Stomach (tissue), 9 donors: ENCODE measurements around the gene C2orf69. TPM values are rescaled to one million over a fixed set of nuclear protein-coding genes. Genes with fewer than 3 reads are reported as not detected.

Experiments
- DNase-seq, 2 donors: peaks; one replicate each; pipeline versions ENCODE4 v3.0.0 to v3.0.0-alpha.2; 2013 to 2019
- H3K27ac ChIP-seq, 5 donors: fragments of 200-600 bp in 4 of 5; sonication (generic) in 4 of 5; one replicate each; pipeline ENCODE4 v1.5.1; 2013 to 2019; ENCODE audit warnings: mild to moderate bottlenecking in 1 of 5, moderate library complexity in 1 of 5
- H3K27me3 ChIP-seq, 3 donors: fragments of 200-600 bp; sonication (generic); one replicate each; pipeline ENCODE4 v1.5.1; 2017 to 2019; ENCODE audit warnings: mixed run types in 1 of 3
- H3K36me3 ChIP-seq, 4 donors: fragments of 200-600 bp; sonication (generic); 1 replicate in 3 of 4; 2 replicates in 1 of 4; pipeline ENCODE4 v1.5.1; 2016 to 2019
- H3K4me1 ChIP-seq, 4 donors: fragments of 200-600 bp; sonication (generic); one replicate each; pipeline ENCODE4 v1.5.1; 2016 to 2019
- H3K4me3 ChIP-seq, 4 donors: fragments of 200-600 bp; sonication (generic) in 3 of 4; one replicate each; pipeline ENCODE4 v1.5.1; 2016 to 2019; ENCODE audit warnings: mild to moderate bottlenecking in 1 of 4
- H3K9me3 ChIP-seq, 4 donors: fragments of 200-600 bp; sonication (generic); one replicate each; pipeline ENCODE4 v1.5.1; 2016 to 2019
- CTCF ChIP-seq, 7 experiments: fragments of 450-650 bp in 4 of 7; fragments of 200-600 bp in 3 of 7; sonication (generic) in 3 of 7; IDR thresholded peaks; one replicate each; pipeline ENCODE4 v1.5.1; 2016 to 2019; ENCODE audit warnings: antibody characterized with exemption in 7 of 7, control low read depth in 2 of 7, mild to moderate bottlenecking in 1 of 7
- EP300 ChIP-seq: sonication (generic); formaldehyde crosslinking; IDR thresholded peaks from one replicate; pipeline ENCODE4 v1.6.1; 2017; ENCODE audit warnings: antibody characterized with exemption
- POLR2A ChIP-seq, 4 donors: fragments of 450-650 bp; IDR thresholded peaks; one replicate each; pipeline ENCODE4 v1.6.1; 2016; ENCODE audit warnings: antibody characterized with exemption in 4 of 4, control low read depth in 2 of 4, mild to moderate bottlenecking in 1 of 4, moderate library complexity in 1 of 4
- POLR2AphosphoS5 ChIP-seq, 3 donors: sonication (generic); formaldehyde crosslinking; IDR thresholded peaks; one replicate each; pipeline ENCODE4 v1.6.1; 2016; ENCODE audit warnings: antibody characterized with exemption in 3 of 3
- WGBS, 5 donors: extraction: QIAGEN DNeasy Blood & Tissue Kit in 3 of 5; methylation state at CpG; one replicate each; pipeline versions ENCODE4 v1.1.5 to v1.1.7; 2013 to 2018; 5-methylcytosine and 5-hydroxymethylcytosine counted together
- intact Hi-C: fragments of 100-400 bp; cut with DNase I; formaldehyde crosslinking; loops from one replicate; pipeline ENCODE4 v1.15.1; 2023; ENCODE audit warnings: low total_unique reads
- polyA plus RNA-seq, 3 donors: library from polyadenylated mRNA; stranded (reverse); fragments of 200-250 nt; gene quantifications; one replicate each; pipeline ENCODE4 v1.2.3, GENCODE V29; 2013
- total RNA-seq, 5 donors: library from RNA; depleted of rRNA; stranded (reverse); fragments of >200 nt; gene quantifications; one replicate each; pipeline versions ENCODE4 v1.1.0 to v1.2.3, GENCODE V29; 2014 to 2016
- donor health status: healthy with polysubstance abuse.
- donor health status: Bipolar disorder and iron deficiency.
- donor health status: healthy.

Gene C2orf69
- total and polyA plus RNA-seq, 8 donors = 2.0 to 29.8 (median 7.3) TPM

GRCh38 chr2:199936554-199936953 lies 25.5 kb downstream of the C2orf69 start:
- no peak overlapping the region for H3K27ac ChIP-seq
- no peaks in the 10 kb centered on the region for H3K4me1 ChIP-seq
- H3K27me3 ChIP-seq = no peaks in the 10 kb centered on the region
- H3K36me3 ChIP-seq = peaks cover 11 to 76% (median 68%) of the 10 kb centered on the region in 4 donors
- H3K4me3 ChIP-seq = no peak overlapping the region
- intact Hi-C loops = no loop called here
- DNase-seq = no peak
- TF ChIP-seq POLR2AphosphoS5 (IDR thresholded peaks at IDR 0.05) = no peak
- no peaks in the 10 kb centered on the region for H3K9me3 ChIP-seq
- 51 to 71% (median 56%) methylated on average over 2 of the region's 2 CpGs for WGBS, 5 donors

GRCh38 chr2:199940373-199940772 lies 29.3 kb downstream of the C2orf69 start:
- Histone ChIP-seq H3K27ac (no peak overlapping the region), H3K27me3 (no peaks in the 10 kb centered on the region), H3K4me3 (no peak overlapping the region), H3K36me3 (peaks cover 0 to 73% (median 64%) of the 10 kb centered on the region in 4 donors), H3K4me1 (peaks cover 0 to 13% (median 3%) of the 10 kb centered on the region in 4 donors), H3K9me3 (no peaks in the 10 kb centered on the region)
- TF ChIP-seq CTCF (IDR thresholded peaks at IDR 0.05) (peak in 2 of 7 experiments; percentile 7 to 15), POLR2AphosphoS5 (IDR thresholded peaks at IDR 0.05) (no peak)
- 77 to 93% (median 87%) methylated on average over 2 of the region's 2 CpGs for WGBS, 5 donors
- intact Hi-C loops = no loop called here
- no peak for DNase-seq

GRCh38 chr2:199943373-199943772 lies 32.3 kb downstream of the C2orf69 start:
- Histone ChIP-seq H3K27me3 (no peaks in the 10 kb centered on the region), H3K4me1 (peaks cover 0 to 21% (median 7%) of the 10 kb centered on the region in 4 donors), H3K36me3 (peaks cover 8 to 75% (median 68%) of the 10 kb centered on the region in 4 donors), H3K9me3 (no peaks in the 10 kb centered on the region), H3K4me3 (no peak overlapping the region), H3K27ac (no peak overlapping the region)
- TF ChIP-seq POLR2AphosphoS5 (IDR thresholded peaks at IDR 0.05) = no peak
- no peak for TF ChIP-seq POLR2A (IDR thresholded peaks at IDR 0.05)
- TF ChIP-seq CTCF (IDR thresholded peaks at IDR 0.05) = no peak
- no peak for TF ChIP-seq EP300
- WGBS, 5 donors = 68 to 76% (median 71%) methylated on average over 4 of the region's 4 CpGs
- DNase-seq = no peak
- intact Hi-C loops = no loop called here

DNA sequence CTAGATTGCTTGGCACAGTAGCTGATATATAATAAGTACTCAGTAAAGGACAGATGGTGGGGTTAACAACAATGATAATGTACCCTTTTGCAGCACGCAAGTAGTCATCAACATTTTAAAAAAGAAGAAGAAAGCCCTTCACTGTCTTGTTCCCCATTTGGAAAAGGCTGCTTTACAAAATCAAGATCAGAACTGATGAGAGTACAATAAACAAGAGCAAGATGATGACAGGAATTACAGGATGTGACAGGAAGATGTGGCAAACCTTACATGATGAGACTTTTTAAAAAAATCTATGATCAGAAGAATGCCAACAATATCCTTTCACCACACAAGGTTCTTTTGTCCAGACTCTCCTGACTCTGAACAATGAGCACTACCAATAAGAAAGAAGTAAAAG lies 35.1 kb downstream of the C2orf69 start:
- H3K27ac ChIP-seq = no peak overlapping the region
- no peak for DNase-seq
- H3K9me3 ChIP-seq = no peaks in the 10 kb centered on the region
- peaks cover 11 to 66% (median 63%) of the 10 kb centered on the region in 4 donors for H3K36me3 ChIP-seq
- H3K27me3 ChIP-seq = no peaks in the 10 kb centered on the region
- H3K4me1 ChIP-seq = peaks cover 0 to 22% (median 7%) of the 10 kb centered on the region in 4 donors
- TF ChIP-seq POLR2A (IDR thresholded peaks at IDR 0.05) (no peak), POLR2AphosphoS5 (IDR thresholded peaks at IDR 0.05) (no peak), EP300 (no peak), CTCF (IDR thresholded peaks at IDR 0.05) (no peak)
- H3K4me3 ChIP-seq = no peak overlapping the region
- WGBS, 5 donors = 81 to 100% (median 94%) methylated on average over 1 of the region's 1 CpG
- intact Hi-C loops = no loop called here

GRCh38 chr2:199946836-199947235 lies 35.7 kb downstream of the C2orf69 start:
- H3K36me3 ChIP-seq = peaks cover 11 to 66% (median 61%) of the 10 kb centered on the region in 4 donors
- no peaks in the 10 kb centered on the region for H3K9me3 ChIP-seq
- H3K4me1 ChIP-seq = peaks cover 0 to 26% (median 7%) of the 10 kb centered on the region in 4 donors
- H3K27ac ChIP-seq = no peak overlapping the region
- intact Hi-C loops = no loop called here
- no peak for DNase-seq
- H3K4me3 ChIP-seq = no peak overlapping the region
- TF ChIP-seq EP300 = no peak
- TF ChIP-seq POLR2AphosphoS5 (IDR thresholded peaks at IDR 0.05) = no peak
- TF ChIP-seq CTCF (IDR thresholded peaks at IDR 0.05) = no peak
- H3K27me3 ChIP-seq = no peaks in the 10 kb centered on the region
